K562 (cell line): ENCODE results near the gene MAP1A. TPM values are rescaled to one million over a fixed set of nuclear protein-coding genes. Genes with fewer than 3 reads are reported as not detected.

ENCODE experiments used
- ATAC-seq: fragments of 200-7000 bp; cut with Tn5 transposase; 3 replicates; pipeline ENCODE4 v1.9.1; 2020; ENCODE audit warnings: moderate library complexity
- BruUV-seq: library from RNA; stranded (reverse); fragments of 400-500 nt; replicated peaks from 2 replicates; lab custom pipeline; 2021; lab: Mats Ljungman, UMichigan
- CTCF ChIA-PET: fragments of 300-600 bp; formaldehyde crosslinking; extraction: SDS; loops from one replicate; lab custom pipeline; 2021; ENCODE audit warnings: low intra/inter-chr PET ratio; lab: Yijun Ruan, JAX
- POLR2A ChIA-PET: fragments of 300-600, 350-650 bp; sonication (Branson Sonifier 250); formaldehyde crosslinking; extraction: SDS; loops from one replicate; lab custom pipeline; 2021; ENCODE audit warnings: antibody characterized with exemption, inconsistent platforms; lab: Yijun Ruan, JAX
- DNase-seq, 4 experiments: peaks; one replicate each; pipeline versions ENCODE4 v3.0.0 to v3.0.0-alpha.2; 2011 to 2018; ENCODE audit warnings: low spot score in 3 of 4, mixed read lengths in 3 of 4; ENCODE audit errors: extremely low read depth in 1 of 4
- FAIRE-seq: peaks from 2 replicates; lab custom pipeline; 2011; peaks lifted over from hg19 to GRCh38; lab: Jason Lieb, UNC
- H2AFZ ChIP-seq: 2 replicates; pipeline ENCODE4 v1.6.0; 2011; ENCODE audit warnings: low read depth, low read length, control low read depth, inconsistent platforms
- H3K27ac ChIP-seq: fragments of 200-600 bp; 3 replicates; pipeline ENCODE4 v1.8.0; 2011; ENCODE audit warnings: low read depth, mild to moderate bottlenecking, control low read depth, inconsistent platforms, low read length, moderate library complexity, mixed read lengths; ENCODE audit errors: extremely low read depth
- H3K27me3 ChIP-seq, 2 experiments: fragments of 300-600 bp in 1 of 2; 2 replicates in 1 of 2; 3 replicates in 1 of 2; pipeline versions ENCODE4 v1.6.0 to v1.8.0; 2011; ENCODE audit warnings: inconsistent platforms in 2 of 2, low read length in 2 of 2, mild to moderate bottlenecking in 1 of 2, mixed read lengths in 1 of 2, moderate library complexity in 1 of 2; ENCODE audit not compliant: control insufficient read depth in 2 of 2, insufficient read depth in 2 of 2
- H3K36me3 ChIP-seq: fragments of 300-600 bp; 3 replicates; pipeline ENCODE4 v1.8.0; 2011; ENCODE audit warnings: mild to moderate bottlenecking, low read length, inconsistent platforms; ENCODE audit not compliant: control insufficient read depth, insufficient read depth
- H3K4me1 ChIP-seq, 2 experiments: fragments of 200-600 bp in 1 of 2; replicated peaks in 1 of 2; 2 replicates in 1 of 2; 3 replicates in 1 of 2; pipeline versions ENCODE4 v1.5.1 to v1.8.0; 2011; ENCODE audit warnings: inconsistent platforms in 2 of 2, low read length in 2 of 2, mild to moderate bottlenecking in 1 of 2, mixed read lengths in 1 of 2, moderate library complexity in 1 of 2; ENCODE audit not compliant: control insufficient read depth in 2 of 2, insufficient read depth in 2 of 2
- H3K4me2 ChIP-seq: 2 replicates; pipeline ENCODE4 v1.6.1; 2011; ENCODE audit warnings: low read length, control low read depth, inconsistent platforms, mixed read lengths; ENCODE audit not compliant: insufficient read depth
- H3K4me3 ChIP-seq: fragments of 200-600 bp; sonication (generic), shearing (Covaris generic); 2 replicates; pipeline ENCODE4 v1.5.1; 2016; ENCODE audit warnings: control low read depth, inconsistent platforms
- H3K79me2 ChIP-seq: fragments of 200-600 bp; 3 replicates; pipeline ENCODE4 v1.8.0; 2011; ENCODE audit warnings: low read length, inconsistent platforms; ENCODE audit not compliant: control insufficient read depth, insufficient read depth
- H3K9ac ChIP-seq, 2 experiments: 2 replicates each; pipeline versions ENCODE4 v1.6.0 to v1.6.1; 2011; ENCODE audit warnings: low read depth in 2 of 2, low read length in 2 of 2, control low read depth in 1 of 2, inconsistent platforms in 1 of 2, mild to moderate bottlenecking in 1 of 2, mixed read lengths in 1 of 2; ENCODE audit not compliant: insufficient read depth in 1 of 2
- H3K9me1 ChIP-seq: one replicate; pipeline ENCODE4 v1.6.0; 2011; ENCODE audit warnings: inconsistent platforms, mild to moderate bottlenecking, low read length, moderate library complexity; ENCODE audit not compliant: control insufficient read depth, insufficient read depth
- H3K9me3 ChIP-seq: replicated peaks from 2 replicates; pipeline ENCODE4 v1.5.1; 2011; ENCODE audit warnings: low read depth, low read length, inconsistent platforms; ENCODE audit not compliant: control insufficient read depth, insufficient read depth
- H4K20me1 ChIP-seq: replicated peaks from 2 replicates; pipeline ENCODE4 v1.6.1; 2011; ENCODE audit warnings: low read length, inconsistent platforms, mixed read lengths; ENCODE audit not compliant: control insufficient read depth, insufficient read depth
- ADNP ChIP-seq: fragments of 200-800 bp; sonication (Bioruptor generic); IDR thresholded peaks from 2 replicates; pipeline ENCODE4 v1.6.1; 2016; ENCODE audit warnings: missing genetic modification characterization, missing compliant biosample characterization
- BRD9 ChIP-seq: fragments of 450-650 bp; IDR thresholded peaks from 2 replicates; pipeline ENCODE4 v1.6.1; 2018; ENCODE audit warnings: low read depth; ENCODE audit not compliant: partially characterized antibody
- ESRRB ChIP-seq: fragments of 250-450 bp; sonication (Bioruptor Pico); IDR thresholded peaks from 2 replicates; pipeline ENCODE4 v1.5.0; 2020; ENCODE audit warnings: mild to moderate bottlenecking, moderate library complexity, borderline replicate concordance
- ETV5 ChIP-seq: sonication (generic); formaldehyde crosslinking; IDR thresholded peaks from 2 replicates; pipeline ENCODE4 v1.4.0; 2020; ENCODE audit warnings: low read depth, mild to moderate bottlenecking, missing genetic modification reagents
- GTF2E2 ChIP-seq: fragments of 200-800 bp; sonication (Bioruptor generic); IDR thresholded peaks from 2 replicates; pipeline ENCODE4 v1.6.1; 2016; ENCODE audit warnings: missing genetic modification characterization, missing compliant biosample characterization
- GTF2F1 ChIP-seq: IDR thresholded peaks from 2 replicates; pipeline ENCODE4 v1.6.1; 2011; ENCODE audit warnings: low read depth, low read length, improper control_type of control experiment
- HES1 ChIP-seq: fragments of 450-650 bp; IDR thresholded peaks from 2 replicates; pipeline ENCODE4 v1.6.1; 2016; ENCODE audit warnings: low read depth, mild to moderate bottlenecking, moderate library complexity
- KDM5B ChIP-seq: fragments of 200-600 bp; sonication (generic); IDR thresholded peaks from 2 replicates; pipeline ENCODE4 v1.6.1; 2012; ENCODE audit warnings: low read depth, mild to moderate bottlenecking, moderate library complexity, low read length, control low read depth, inconsistent platforms; ENCODE audit not compliant: insufficient replicate concordance
- KLF13 ChIP-seq: fragments of 450-650 bp; IDR thresholded peaks from 2 replicates; pipeline ENCODE4 v1.6.1; 2016; ENCODE audit warnings: missing genetic modification characterization, low read depth, mild to moderate bottlenecking, missing compliant biosample characterization, moderate library complexity, borderline replicate concordance
- OTX1 ChIP-seq: fragments of 450-650 bp; formaldehyde crosslinking; IDR thresholded peaks from 2 replicates; pipeline ENCODE4 v1.4.0; 2022; ENCODE audit warnings: mild to moderate bottlenecking
- RBM14 ChIP-seq: fragments of 200-400 bp; formaldehyde crosslinking; IDR thresholded peaks from 2 replicates; pipeline ENCODE4 v1.6.1; 2018; ENCODE audit warnings: low read depth, mild to moderate bottlenecking, low read length, moderate library complexity, borderline replicate concordance; ENCODE audit not compliant: insufficient read depth
- SRSF7 ChIP-seq: fragments of 200-400 bp; formaldehyde crosslinking; optimal IDR thresholded peaks from 2 replicates; pipeline ENCODE3; 2017; ENCODE audit warnings: mild to moderate bottlenecking, low read depth, low read length
- TBL1XR1 ChIP-seq, 2 experiments: IDR thresholded peaks; 2 replicates each; pipeline ENCODE4 v1.6.1; 2012; ENCODE audit warnings: improper control_type of control experiment in 2 of 2, low read length in 2 of 2, mild to moderate bottlenecking in 1 of 2
- TEAD1 ChIP-seq, 2 experiments: fragments of 450-650 bp in 1 of 2; sonication (generic) in 1 of 2; formaldehyde crosslinking; IDR thresholded peaks; 2 replicates each; pipeline versions ENCODE4 v1.4.0 to v1.8.0; 2020 to 2022; ENCODE audit warnings: mild to moderate bottlenecking in 2 of 2, missing genetic modification reagents in 1 of 2
- ZNF507 ChIP-seq: conservative IDR thresholded peaks from 2 replicates; pipeline ENCODE4 v1.6.1; 2017; ENCODE audit warnings: missing genetic modification characterization, missing compliant biosample characterization
- WGBS: fragments of 100-300 bp; shearing (Covaris generic); methylation state at CpG from one replicate; pipeline ENCODE4 v1.1.6; 2016; ENCODE audit warnings: low coverage, mixed read lengths; ENCODE audit not compliant: insufficient coverage; ENCODE audit errors: missing lambda C conversion rate; 5-methylcytosine and 5-hydroxymethylcytosine counted together
- in situ Hi-C: fragments of 300-500 bp; cut with MboI; formaldehyde crosslinking; loops from 4 replicates; pipeline ENCODE4 v1.15.0; 2018; ENCODE audit warnings: inconsistent platforms, mixed read lengths
- intact Hi-C: fragments of 100-400 bp; cut with micrococcal nuclease; formaldehyde crosslinking; loops from 2 replicates; pipeline ENCODE4 v1.14.2; 2022
- polyA plus RNA-seq, 8 experiments: library from polyadenylated mRNA; depleted of rRNA in 4 of 8; stranded (reverse) in 5 of 8; unstranded in 3 of 8; fragments of >200 nt; fragmentation: Nextera tagmentation in 2 of 8; fragmentation: Illumina TruSeq in 1 of 8; extraction: Ambion mirVana in 2 of 8; extraction: Trizol in 1 of 8; gene quantifications; 2 replicates each; pipeline versions ENCODE4 v1.2.1 to v1.2.3, GENCODE V29; 2011 to 2014; ENCODE audit warnings: inconsistent platforms in 1 of 8, missing spikeins in 1 of 8
- total RNA-seq, 7 experiments: library from RNA; depleted of rRNA in 6 of 7; stranded (reverse); fragments of >200 nt in 6 of 7; fragmentation: Illumina TruSeq in 2 of 7; extraction: Trizol in 2 of 7; gene quantifications; 2 replicates each; pipeline versions ENCODE4 v1.2.1 to v1.2.3, GENCODE V29; 2011 to 2021; ENCODE audit warnings: low replicate concordance in 1 of 7
- TF ChIP-seq, protein P1 (sequence below): fragments of 450-650 bp; IDR thresholded peaks from 2 replicates; pipeline ENCODE4 v1.6.1; 2016; ENCODE audit warnings: antibody characterized with exemption

The MAP1A gene
- total and polyA plus RNA-seq, 9 of the 15 experiments (the other 6 are each of a cell fraction or from before 2014, with no cell fraction given), result 2.0 to 20.3 (median 7.3) TPM

- 0 out of 2 replicates have a peak, but pooled peaks have one; percentile 62 for TF ChIP-seq ADNP (tag)
- no peak for TF ChIP-seq ETV5 (CRISPR knock-in tag)
- 0 out of 2 replicates have a peak, but pooled peaks have one; percentile 11 for TF ChIP-seq GTF2E2
- no peak for TF ChIP-seq ESRRB (CRISPR knock-in tag)
- TF ChIP-seq TEAD1 (CRISPR knock-in tag; IDR thresholded peaks at IDR 0.05), result no peak
Measured at GRCh38 chr15:43509660-43510199, 7.7 kb upstream of the MAP1A start (continued).

- Histone ChIP-seq H3K4me3 (peak overlapping the region; percentile 58), H3K36me3 (no peaks in the 10 kb centered on the region), H4K20me1 (peaks cover 3% of the 10 kb centered on the region; the same call in 1 of the 2 replicates), H3K27ac (peak overlapping the region; percentile 93), H3K4me2 (peak overlapping the region; percentile 90), H2AFZ (peak overlapping the region; percentile 95), H3K27me3 (no peaks in the 10 kb centered on the region), H3K79me2 (peaks cover 8% of the 10 kb centered on the region; the same call in 2 of the 3 replicates), H3K9me1 (no peaks in the 10 kb centered on the region), H3K9ac (peak overlapping the region; percentile 75 to 83), H3K4me1 (peaks cover 17 to 60% of the 10 kb centered on the region in 2 experiments), H3K9me3 (no peaks in the 10 kb centered on the region)
- POLR2A ChIA-PET, result interaction anchor here (0.6 to 9.1 kb wide), 11 partner anchors 8 to 371 kb away, joined by 3 to 63 read pairs (median 5); partner anchors contain the start of gene TP53BP1
- TSS peak; percentile 80 for BruUV-seq
- CTCF ChIA-PET, result interaction anchor here (0.7 to 1.2 kb wide), 2 partner anchors 12 to 140 kb away, joined by 4 to 8 read pairs; partner anchors contain the start of gene ZSCAN29
- intact Hi-C loops (loop anchor here (1.0 to 5.0 kb wide), 3 partner anchors 28 to 138 kb away; partner anchors contain the start of genes TUBGCP4 and ZSCAN29), in situ Hi-C loops (no loop called here)
- FAIRE-seq (peak; percentile 90), DNase-seq (peak; percentile 95 to 99 (median 96)), ATAC-seq (peak; percentile 96)
- under 1% methylated on average over 33 of the region's 41 CpGs for WGBS
- TF ChIP-seq SRSF7 (no peak), ZNF507 (no peak), OTX1 (CRISPR knock-in tag) (0 out of 2 replicates have a peak, but pooled peaks have one; percentile 63), GTF2F1 (0 out of 2 replicates have a peak, but pooled peaks have one; percentile 13), TBL1XR1 (IDR thresholded peaks at IDR 0.05; ENCODE audit: low read length in 2 of 2) (peak in 1 of 2 experiments; percentile 39; a peak in 1 of 4 replicates), HES1 (peak; percentile 53; the same call in 1 of the 2 replicates), KDM5B (peak; percentile 60), ETV5 (CRISPR knock-in tag) (peak; percentile 8), KLF13 (tag) (peak; percentile 96), BRD9 (peak; percentile 89), RBM14 (no peak)
- TF ChIP-seq, protein P1, sequence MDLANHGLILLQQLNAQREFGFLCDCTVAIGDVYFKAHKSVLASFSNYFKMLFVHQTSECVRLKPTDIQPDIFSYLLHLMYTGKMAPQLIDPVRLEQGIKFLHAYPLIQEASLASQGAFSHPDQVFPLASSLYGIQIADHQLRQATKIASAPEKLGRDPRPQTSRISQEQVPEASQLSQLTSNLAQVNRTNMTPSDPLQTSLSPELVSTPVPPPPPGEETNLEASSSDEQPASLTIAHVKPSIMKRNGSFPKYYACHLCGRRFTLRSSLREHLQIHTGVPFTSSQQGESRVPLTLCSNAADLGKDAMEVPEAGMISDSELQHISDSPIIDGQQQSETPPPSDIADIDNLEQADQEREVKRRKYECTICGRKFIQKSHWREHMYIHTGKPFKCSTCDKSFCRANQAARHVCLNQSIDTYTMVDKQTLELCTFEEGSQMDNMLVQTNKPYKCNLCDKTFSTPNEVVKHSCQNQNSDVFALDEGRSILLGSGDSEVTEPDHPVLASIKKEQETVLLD, result peak; percentile 54; the same call in 1 of the 2 replicates
Measured at GRCh38 chr15:43510200-43511011, 7.0 kb upstream of the MAP1A start.
